Measurements from ENCODE around the gene PDE8B.

The PDE8B gene

GRCh38 chr5:77407152-77407551 lies 196.7 kb downstream of the PDE8B start:
- no peaks in the 10 kb centered on the region for H3K36me3 ChIP-seq (ENCODE audit: insufficient read depth, low read length)
- H3K4me1 ChIP-seq (ENCODE audit: insufficient read depth, low read length) = no peaks in the 10 kb centered on the region
- H3K9ac ChIP-seq (ENCODE audit: low read depth, low read length) = no peak overlapping the region
- no peaks in the 10 kb centered on the region for H3K9me3 ChIP-seq (ENCODE audit: control insufficient read depth, insufficient read depth, low read length)

GRCh38 chr5:77409870-77410621 lies 199.6 kb downstream of the PDE8B start:
- Histone ChIP-seq H3K9me3 (ENCODE audit: control insufficient read depth, insufficient read depth, low read length) (no peaks in the 10 kb centered on the region), H3K4me1 (ENCODE audit: insufficient read depth, low read length) (no peaks in the 10 kb centered on the region), H3K9ac (ENCODE audit: low read depth, low read length) (no peak overlapping the region), H3K36me3 (ENCODE audit: insufficient read depth, low read length) (no peaks in the 10 kb centered on the region)

- Histone ChIP-seq H3K9me3 (ENCODE audit: control insufficient read depth, insufficient read depth, low read length) (no peaks in the 10 kb centered on the region), H3K4me1 (ENCODE audit: insufficient read depth, low read length) (no peaks in the 10 kb centered on the region), H3K9ac (ENCODE audit: low read depth, low read length) (no peak overlapping the region), H3K36me3 (ENCODE audit: insufficient read depth, low read length) (no peaks in the 10 kb centered on the region)
Measured at GRCh38 chr5:77413049-77413448, 202.6 kb downstream of the PDE8B start.

- H3K36me3 ChIP-seq (ENCODE audit: insufficient read depth, low read length) = peaks cover 3% of the 10 kb centered on the region; the same call in 1 of the 2 replicates
Measured at GRCh38 chr5:77418162-77418561, 207.7 kb downstream of the PDE8B start.

GRCh38 chr5:77418601-77419581 lies 208.4 kb downstream of the PDE8B start:
- Histone ChIP-seq H3K9me3 (ENCODE audit: control insufficient read depth, insufficient read depth, low read length) (no peaks in the 10 kb centered on the region), H3K9ac (ENCODE audit: low read depth, low read length) (no peak overlapping the region), H3K36me3 (ENCODE audit: insufficient read depth, low read length) (peaks cover 3% of the 10 kb centered on the region; the same call in 1 of the 2 replicates), H3K4me1 (ENCODE audit: insufficient read depth, low read length) (no peaks in the 10 kb centered on the region)

More at GRCh38 chr5:77418162-77418561, 207.7 kb downstream of the PDE8B start:
- no peak overlapping the region for H3K9ac ChIP-seq (ENCODE audit: low read depth, low read length)
- no peaks in the 10 kb centered on the region for H3K4me1 ChIP-seq (ENCODE audit: insufficient read depth, low read length)
- no peaks in the 10 kb centered on the region for H3K9me3 ChIP-seq (ENCODE audit: control insufficient read depth, insufficient read depth, low read length)

- H3K4me1 ChIP-seq (ENCODE audit: insufficient read depth, low read length) = no peaks in the 10 kb centered on the region
- H3K9me3 ChIP-seq (ENCODE audit: control insufficient read depth, insufficient read depth, low read length) = no peaks in the 10 kb centered on the region
- H3K36me3 ChIP-seq (ENCODE audit: insufficient read depth, low read length) = peaks cover 3% of the 10 kb centered on the region; the same call in 1 of the 2 replicates
- no peak overlapping the region for H3K9ac ChIP-seq (ENCODE audit: low read depth, low read length)
Measured at GRCh38 chr5:77419644-77420582, 209.4 kb downstream of the PDE8B start.

- Histone ChIP-seq H3K36me3 (ENCODE audit: insufficient read depth, low read length) (peaks cover 3% of the 10 kb centered on the region; the same call in 1 of the 2 replicates), H3K4me1 (ENCODE audit: insufficient read depth, low read length) (no peaks in the 10 kb centered on the region), H3K9ac (ENCODE audit: low read depth, low read length) (no peak overlapping the region), H3K9me3 (ENCODE audit: control insufficient read depth, insufficient read depth, low read length) (no peaks in the 10 kb centered on the region)
Measured at GRCh38 chr5:77420940-77421339, 210.5 kb downstream of the PDE8B start.

- Histone ChIP-seq H3K4me1 (ENCODE audit: insufficient read depth, low read length) (no peaks in the 10 kb centered on the region), H3K9ac (ENCODE audit: low read depth, low read length) (no peak overlapping the region), H3K9me3 (ENCODE audit: control insufficient read depth, insufficient read depth, low read length) (no peaks in the 10 kb centered on the region), H3K36me3 (ENCODE audit: insufficient read depth, low read length) (peaks cover 3% of the 10 kb centered on the region; the same call in 1 of the 2 replicates)
Measured at GRCh38 chr5:77423022-77423750, 212.7 kb downstream of the PDE8B start.

GRCh38 chr5:77424921-77425320 lies 214.4 kb downstream of the PDE8B start:
- H3K9me3 ChIP-seq (ENCODE audit: control insufficient read depth, insufficient read depth, low read length) = no peaks in the 10 kb centered on the region
- H3K36me3 ChIP-seq (ENCODE audit: insufficient read depth, low read length) = peaks cover 6% of the 10 kb centered on the region; the same call in 1 of the 2 replicates

GRCh38 chr5:77425420-77425819 lies 214.9 kb downstream of the PDE8B start:
- H3K36me3 ChIP-seq (ENCODE audit: insufficient read depth, low read length) = peaks cover 7% of the 10 kb centered on the region; the same call in 1 of the 2 replicates
- no peaks in the 10 kb centered on the region for H3K4me1 ChIP-seq (ENCODE audit: insufficient read depth, low read length)
- H3K9ac ChIP-seq (ENCODE audit: low read depth, low read length) = no peak overlapping the region
- no peaks in the 10 kb centered on the region for H3K9me3 ChIP-seq (ENCODE audit: control insufficient read depth, insufficient read depth, low read length)

More at GRCh38 chr5:77424921-77425320, 214.4 kb downstream of the PDE8B start:
- no peaks in the 10 kb centered on the region for H3K4me1 ChIP-seq (ENCODE audit: insufficient read depth, low read length)
- no peak overlapping the region for H3K9ac ChIP-seq (ENCODE audit: low read depth, low read length)

- Histone ChIP-seq H3K36me3 (ENCODE audit: insufficient read depth, low read length) (peaks cover 10% of the 10 kb centered on the region), H3K9ac (ENCODE audit: low read depth, low read length) (no peak overlapping the region), H3K4me1 (ENCODE audit: insufficient read depth, low read length) (no peaks in the 10 kb centered on the region), H3K9me3 (ENCODE audit: control insufficient read depth, insufficient read depth, low read length) (no peaks in the 10 kb centered on the region)
Measured at GRCh38 chr5:77425998-77426659, 215.6 kb downstream of the PDE8B start.

- H3K36me3 ChIP-seq (ENCODE audit: insufficient read depth, low read length) = peaks cover 10% of the 10 kb centered on the region
- H3K9me3 ChIP-seq (ENCODE audit: control insufficient read depth, insufficient read depth, low read length) = no peaks in the 10 kb centered on the region
- H3K9ac ChIP-seq (ENCODE audit: low read depth, low read length) = no peak overlapping the region
- H3K4me1 ChIP-seq (ENCODE audit: insufficient read depth, low read length) = no peaks in the 10 kb centered on the region
Measured at GRCh38 chr5:77426670-77427069, 216.2 kb downstream of the PDE8B start.

- Histone ChIP-seq H3K4me1 (ENCODE audit: insufficient read depth, low read length) (no peaks in the 10 kb centered on the region), H3K9ac (ENCODE audit: low read depth, low read length) (no peak overlapping the region), H3K36me3 (ENCODE audit: insufficient read depth, low read length) (peaks cover 15% of the 10 kb centered on the region), H3K9me3 (ENCODE audit: control insufficient read depth, insufficient read depth, low read length) (no peaks in the 10 kb centered on the region)
Measured at GRCh38 chr5:77427998-77428397, 217.5 kb downstream of the PDE8B start.
